Neuronal stem cell (in vitro differentiated cells): Measurements from ENCODE around the gene F12.
A peak's percentile ranks its signal among the peaks of the same experiment; 100 is the strongest.

Experiments
- DNase-seq: peaks from one replicate; pipeline ENCODE4 v3.0.0-alpha.2; 2013; ENCODE audit warnings: low spot score
- H2AFZ ChIP-seq: one replicate; pipeline ENCODE4 v1.6.1; 2013; ENCODE audit warnings: mild to moderate bottlenecking, low read length, inconsistent platforms
- H2AK5ac ChIP-seq: 2 replicates; pipeline ENCODE4 v1.6.1; 2013; ENCODE audit warnings: low read depth, mild to moderate bottlenecking, inconsistent platforms, low read length, moderate library complexity, mixed read lengths
- H2BK120ac ChIP-seq: 2 replicates; pipeline ENCODE4 v1.6.1; 2013; ENCODE audit warnings: low read depth, mild to moderate bottlenecking, inconsistent platforms, low read length, moderate library complexity, mixed read lengths
- H2BK12ac ChIP-seq: one replicate; pipeline ENCODE4 v1.6.1; 2013; ENCODE audit warnings: low read length, inconsistent platforms
- H2BK15ac ChIP-seq: 2 replicates; pipeline ENCODE4 v1.6.1; 2013; ENCODE audit warnings: mild to moderate bottlenecking, low read length, inconsistent platforms, mixed read lengths
- H2BK5ac ChIP-seq: one replicate; pipeline ENCODE4 v1.6.1; 2013; ENCODE audit warnings: inconsistent platforms, mild to moderate bottlenecking, low read length, moderate library complexity
- H3K14ac ChIP-seq: one replicate; pipeline ENCODE4 v1.6.1; 2013; ENCODE audit warnings: low read length, inconsistent platforms
- H3K18ac ChIP-seq: 2 replicates; pipeline ENCODE4 v1.6.1; 2013; ENCODE audit warnings: low read length, inconsistent platforms
- H3K23ac ChIP-seq: 2 replicates; pipeline ENCODE4 v1.6.1; 2013; ENCODE audit warnings: low read depth, mild to moderate bottlenecking, mixed read lengths, low read length, inconsistent platforms; ENCODE audit not compliant: poor library complexity
- H3K27ac ChIP-seq: replicated peaks from 3 replicates; pipeline ENCODE4 v1.5.1; 2013; ENCODE audit warnings: low read length, inconsistent platforms
- H3K27me3 ChIP-seq, 3 experiments: 2 replicates each; pipeline ENCODE4 v1.6.1; 2013; ENCODE audit warnings: low read length in 3 of 3, mild to moderate bottlenecking in 2 of 3, inconsistent platforms in 1 of 3, low read depth in 1 of 3, mixed read lengths in 1 of 3, moderate library complexity in 1 of 3; ENCODE audit not compliant: control insufficient read depth in 3 of 3, insufficient read depth in 3 of 3
- H3K36me3 ChIP-seq, 2 donors: replicated peaks in 1 of 2; 2 replicates each; pipeline ENCODE4 v1.6.1; 2013; ENCODE audit warnings: low read length in 2 of 2; ENCODE audit not compliant: control insufficient read depth in 2 of 2, insufficient read depth in 2 of 2
- H3K4ac ChIP-seq: 2 replicates; pipeline ENCODE4 v1.6.1; 2013; ENCODE audit warnings: inconsistent platforms, mild to moderate bottlenecking, low read length, moderate library complexity
- H3K4me1 ChIP-seq, 2 donors: 1 replicate in 1 of 2; 2 replicates in 1 of 2; pipeline ENCODE4 v1.6.1; 2013; ENCODE audit warnings: low read length in 2 of 2, low read depth in 1 of 2; ENCODE audit not compliant: control insufficient read depth in 2 of 2, insufficient read depth in 1 of 2
- H3K4me2 ChIP-seq: one replicate; pipeline ENCODE4 v1.6.1; 2013; ENCODE audit warnings: mild to moderate bottlenecking, low read length, inconsistent platforms; ENCODE audit not compliant: insufficient read depth, poor library complexity, severe bottlenecking
- H3K4me3 ChIP-seq, 2 donors: 2 replicates each; pipeline ENCODE4 v1.5.1; 2013; ENCODE audit warnings: low read length in 2 of 2, mild to moderate bottlenecking in 2 of 2, inconsistent platforms in 1 of 2, moderate library complexity in 1 of 2
- H3K79me1 ChIP-seq: one replicate; pipeline ENCODE4 v1.6.1; 2013; ENCODE audit warnings: low read depth, mild to moderate bottlenecking, inconsistent platforms, low read length, moderate library complexity
- H3K9ac ChIP-seq: one replicate; pipeline ENCODE4 v1.6.1; 2013; ENCODE audit warnings: mild to moderate bottlenecking, low read depth, low read length, inconsistent platforms; ENCODE audit not compliant: poor library complexity
- H3K9me3 ChIP-seq, 2 donors: replicated peaks in 1 of 2; 2 replicates each; pipeline versions ENCODE3 to v1.6.1; 2013; ENCODE audit warnings: low read length in 2 of 2, mild to moderate bottlenecking in 2 of 2, inconsistent platforms in 1 of 2, low read depth in 1 of 2, mixed read lengths in 1 of 2, moderate library complexity in 1 of 2; ENCODE audit not compliant: control insufficient read depth in 2 of 2, insufficient read depth in 1 of 2
- H4K8ac ChIP-seq: one replicate; pipeline ENCODE4 v1.6.1; 2013; ENCODE audit warnings: low read depth, mild to moderate bottlenecking, inconsistent platforms, low read length, moderate library complexity
- H4K91ac ChIP-seq: one replicate; pipeline ENCODE4 v1.6.1; 2013; ENCODE audit warnings: low read length, low read depth, mild to moderate bottlenecking, inconsistent platforms; ENCODE audit not compliant: poor library complexity
- WGBS, 2 donors: extraction: QIAGEN DNeasy Blood & Tissue Kit; methylation state at CpG; one replicate each; pipeline ENCODE4 v1.1.7; 2013; ENCODE audit warnings: missing lambda C conversion rate in 2 of 2, mixed read lengths in 1 of 2; ENCODE audit not compliant: insufficient read length in 2 of 2, insufficient replicate concordance in 1 of 2; ENCODE audit errors: extremely low coverage in 2 of 2; 5-methylcytosine and 5-hydroxymethylcytosine counted together

Gene F12

DNA sequence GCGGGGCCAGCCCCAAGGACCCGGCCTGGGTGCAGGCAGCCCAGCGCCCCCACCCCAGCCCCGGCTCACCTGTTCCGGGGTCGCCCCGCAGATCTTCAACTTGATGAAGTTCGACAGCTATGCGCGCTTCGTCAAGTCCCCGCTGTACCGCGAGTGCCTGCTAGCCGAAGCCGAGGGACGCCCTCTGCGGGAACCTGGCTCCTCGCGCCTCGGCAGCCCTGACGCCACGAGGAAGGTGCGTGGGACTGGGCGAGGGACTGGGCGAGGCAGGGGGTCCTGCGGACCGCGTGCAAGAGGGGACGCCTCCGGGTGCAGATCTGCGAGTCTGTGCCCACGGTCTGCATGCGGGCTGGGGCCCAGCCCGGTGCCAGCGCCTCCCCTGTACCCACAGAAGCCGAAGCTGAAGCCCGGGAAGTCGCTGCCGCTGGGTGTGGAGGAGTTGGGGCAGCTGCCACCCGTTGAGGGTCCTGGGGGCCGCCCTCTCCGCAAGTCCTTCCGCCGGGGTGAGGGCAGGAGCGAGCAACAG is 42.0 kb downstream of the F12 start:
- Histone ChIP-seq H4K8ac (peak overlapping the region; percentile 77), H3K4ac (peak overlapping the region; percentile 91), H2BK120ac (no peak overlapping the region), H3K4me2 (peak overlapping the region; percentile 90), H3K14ac (peak overlapping the region; percentile 51), H3K4me1 (peaks cover 21 to 25% of the 10 kb centered on the region in 2 donors), H2BK5ac (peak overlapping the region; percentile 67), H2AK5ac (peak overlapping the region; percentile 87), H3K9ac (peak overlapping the region; percentile 83), H2BK15ac (peak overlapping the region; percentile 95), H3K27ac (no peak overlapping the region), H3K18ac (peak overlapping the region; percentile 96), H3K9me3 (peaks cover 0 to 2% of the 10 kb centered on the region in 2 donors), H3K4me3 (peak overlapping the region; percentile 23 to 73), H3K27me3 (peaks cover 0 to 21% (median 0%) of the 10 kb centered on the region in 3 experiments), H4K91ac (peak overlapping the region; percentile 11), H3K23ac (peak overlapping the region; percentile 96), H2AFZ (peak overlapping the region; percentile 96), H3K79me1 (no peaks in the 10 kb centered on the region), H2BK12ac (peak overlapping the region; percentile 87), H3K36me3 (peaks cover 2 to 5% of the 10 kb centered on the region in 2 donors)
- no peak for DNase-seq
- WGBS, 2 donors: no CpG with 5 or more reads among the region's 46 CpGs

DNA sequence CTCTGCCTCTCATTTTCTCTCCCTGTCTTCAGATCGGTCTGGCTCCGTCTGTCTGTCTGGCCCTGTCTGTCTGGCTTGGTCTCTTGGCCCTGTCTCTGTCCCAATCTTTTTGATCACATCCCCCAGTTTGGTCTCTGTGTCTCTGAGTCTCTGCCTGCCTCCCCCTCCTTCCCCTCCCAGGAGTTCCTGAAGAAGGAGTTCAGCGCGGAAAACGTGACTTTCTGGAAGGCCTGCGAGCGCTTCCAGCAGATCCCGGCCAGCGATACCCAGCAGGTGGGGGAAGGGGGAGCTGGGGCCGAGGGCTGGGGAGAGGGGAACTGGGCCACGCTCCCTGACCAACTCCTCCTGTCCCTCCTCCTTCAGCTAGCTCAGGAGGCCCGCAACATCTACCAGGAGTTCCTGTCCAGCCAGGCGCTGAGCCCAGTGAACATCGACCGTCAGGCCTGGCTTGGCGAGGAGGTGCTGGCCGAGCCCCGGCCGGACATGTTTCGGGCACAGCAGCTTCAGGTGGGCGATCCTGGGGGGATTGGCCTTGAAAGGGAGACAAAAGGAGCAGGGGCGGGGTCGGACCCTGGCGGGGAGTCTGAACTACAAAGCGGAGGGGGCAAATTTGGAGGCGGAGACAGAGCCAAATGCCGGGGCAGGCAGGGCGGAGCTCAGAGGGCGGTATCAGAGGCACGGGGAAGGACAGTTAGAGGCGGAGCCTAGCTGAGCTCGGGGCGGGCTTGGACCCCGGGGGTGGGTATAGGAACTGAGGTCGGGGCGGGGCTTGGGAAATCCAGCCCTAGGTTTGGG is 42.6 kb downstream of the F12 start:
- Histone ChIP-seq H2BK12ac (no peak overlapping the region), H3K18ac (peak overlapping the region; percentile 97), H3K4ac (no peak overlapping the region), H2AK5ac (peak overlapping the region; percentile 49), H4K91ac (no peak overlapping the region), H2BK120ac (peak overlapping the region; percentile 29), H4K8ac (no peak overlapping the region), H3K4me2 (peak overlapping the region; percentile 90), H2BK15ac (peak overlapping the region; percentile 24), H3K27ac (peak overlapping the region; percentile 81), H3K9ac (peak overlapping the region; percentile 75), H3K14ac (no peak overlapping the region), H3K36me3 (no peaks in the 10 kb centered on the region), H3K79me1 (no peaks in the 10 kb centered on the region), H3K23ac (peak overlapping the region; percentile 92), H3K4me1 (peaks cover 24 to 27% of the 10 kb centered on the region in 2 donors), H3K9me3 (peaks cover 0 to 2% of the 10 kb centered on the region in 2 donors), H3K27me3 (peaks cover 0 to 24% (median 0%) of the 10 kb centered on the region in 3 experiments), H2BK5ac (peak overlapping the region; percentile 67), H3K4me3 (peak overlapping the region; percentile 52 to 75), H2AFZ (peak overlapping the region; percentile 96)
- DNase-seq: peak; percentile 87
- WGBS, 2 donors: no CpG with 5 or more reads among the region's 36 CpGs

- Histone ChIP-seq H3K36me3 (no peaks in the 10 kb centered on the region), H2BK5ac (no peak overlapping the region), H3K79me1 (no peaks in the 10 kb centered on the region), H2BK12ac (no peak overlapping the region), H3K4me3 (peak overlapping the region in 1 of 2 donors; percentile 52), H3K9ac (peak overlapping the region; percentile 46), H3K23ac (no peak overlapping the region), H2AK5ac (peak overlapping the region; percentile 49), H3K27ac (peak overlapping the region; percentile 81), H3K14ac (no peak overlapping the region), H2BK15ac (peak overlapping the region; percentile 24), H3K9me3 (peaks cover 0 to 2% of the 10 kb centered on the region in 2 donors), H2AFZ (peak overlapping the region; percentile 96), H3K27me3 (peaks cover 0 to 28% (median 0%) of the 10 kb centered on the region in 3 experiments), H4K8ac (no peak overlapping the region), H3K4me2 (peak overlapping the region; percentile 72), H2BK120ac (peak overlapping the region; percentile 2), H3K4me1 (peaks cover 19 to 25% of the 10 kb centered on the region in 2 donors), H3K4ac (peak overlapping the region; percentile 4), H3K18ac (peak overlapping the region; percentile 78), H4K91ac (no peak overlapping the region)
- DNase-seq: no peak
- no CpG with 5 or more reads among the region's 14 CpGs for WGBS, 2 donors
Observed at GRCh38 chr5:177365845-177366527, 43.4 kb downstream of the F12 start.
